ENCODE data around the gene TMEM37. TPM values are rescaled to one million over a fixed set of nuclear protein-coding genes. Genes with fewer than 3 reads are reported as not detected.
A peak's percentile ranks its signal among the peaks of the same experiment; 100 is the strongest.

Gene TMEM37
- total and polyA plus RNA-seq, 2 of the 13 experiments (the other 11 are each of a cell fraction or from before 2014, with no cell fraction given), result 37.7 to 115 TPM

- TF ChIP-seq AHDC1 (CRISPR knock-in tag; IDR thresholded peaks at IDR 0.05; ENCODE audit: borderline replicate concordance) (no peak; the same call in 1 of the 2 replicates), PLSCR1 (CRISPR knock-in tag; IDR thresholded peaks at IDR 0.05; ENCODE audit: borderline replicate concordance) (no peak; the same call in 1 of the 2 replicates), SP5 (CRISPR knock-in tag; IDR thresholded peaks at IDR 0.05; ENCODE audit: borderline replicate concordance, low read depth) (peak; percentile 31; the same call in 1 of the 2 replicates), SMARCC2 (IDR thresholded peaks at IDR 0.05) (no peak), THAP11 (CRISPR knock-in tag; IDR thresholded peaks at IDR 0.05) (0 out of 2 replicates have a peak, but pooled peaks have one; percentile 22), ZNF710 (CRISPR knock-in tag; IDR thresholded peaks at IDR 0.05; ENCODE audit: borderline replicate concordance) (0 out of 2 replicates have a peak, but pooled peaks have one; percentile 33), SMAD1 (CRISPR knock-in tag; IDR thresholded peaks at IDR 0.05; ENCODE audit: borderline replicate concordance, low read depth) (no peak), CBX2 (IDR thresholded peaks at IDR 0.05; ENCODE audit: low read depth, low read length) (no peak), CBX2 (CRISPR knock-in tag; IDR thresholded peaks at IDR 0.05; ENCODE audit: low read depth) (no peak)
These were observed 2.1 kb downstream of the TMEM37 start (continued) for GRCh38 chr2:119433636-119434327.

Data from HepG2 (cell line).